HT1080 (cell line): Measurements from ENCODE around the gene C2orf76. TPM values are rescaled to one million over a fixed set of nuclear protein-coding genes. Genes with fewer than 3 reads are reported as not detected.

ENCODE experiments used
- DNase-seq: peaks from one replicate; pipeline ENCODE4 v3.0.0-alpha.2; 2015; ENCODE audit warnings: low read depth
- total RNA-seq: library from RNA; depleted of rRNA; stranded (reverse); fragments of >200 nt; shearing (Covaris generic); gene quantifications from 2 replicates; pipeline ENCODE4 v1.2.3, GENCODE V29; 2014; rRNA removed

The C2orf76 gene
- total RNA-seq, 1 experiment from 2014 or later: 15.5 TPM

DNA sequence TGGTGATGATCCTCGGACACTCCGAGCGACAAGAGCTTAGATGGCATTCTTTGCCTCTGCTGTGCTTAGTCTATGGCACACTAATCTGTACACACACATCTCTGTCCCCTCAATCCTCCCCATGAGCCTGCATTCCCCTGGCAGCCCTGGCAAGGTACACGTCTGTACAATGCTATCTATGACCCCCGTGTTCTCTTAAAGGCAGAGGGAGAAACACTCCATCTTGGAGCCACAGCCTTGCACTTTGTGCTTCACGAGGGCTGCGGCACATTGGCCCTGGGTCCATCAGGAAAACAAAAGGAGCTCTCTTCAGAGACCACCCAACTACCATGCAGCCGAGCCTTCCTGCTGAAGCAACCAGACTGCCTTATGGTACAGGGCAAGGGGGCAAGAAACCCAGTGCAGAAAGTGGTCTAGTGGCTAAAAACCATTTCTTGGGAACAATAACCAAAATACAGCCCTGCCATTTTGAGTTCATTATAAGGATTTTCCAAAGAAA lies 100.5 kb downstream of the C2orf76 start:
- no peak for DNase-seq

DNA sequence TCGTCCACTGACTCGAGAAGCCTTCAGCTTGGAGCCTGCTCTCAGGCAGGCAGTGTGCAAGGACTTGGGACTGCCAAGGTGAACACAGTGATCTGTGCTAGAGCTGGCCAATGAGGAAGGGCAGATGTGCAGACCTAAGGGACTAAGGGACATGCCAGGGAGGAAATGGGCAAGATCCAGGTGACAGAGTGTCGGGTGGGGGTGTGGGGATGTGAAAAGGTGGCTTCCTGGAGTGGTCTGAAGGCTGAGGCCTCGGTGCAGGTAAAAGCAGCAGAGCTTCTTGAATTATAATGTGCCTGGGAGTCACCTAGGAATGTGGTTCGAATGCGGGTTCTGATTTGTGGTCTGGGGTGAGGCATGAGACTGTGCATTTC lies 101.0 kb downstream of the C2orf76 start:
- DNase-seq: no peak

DNA sequence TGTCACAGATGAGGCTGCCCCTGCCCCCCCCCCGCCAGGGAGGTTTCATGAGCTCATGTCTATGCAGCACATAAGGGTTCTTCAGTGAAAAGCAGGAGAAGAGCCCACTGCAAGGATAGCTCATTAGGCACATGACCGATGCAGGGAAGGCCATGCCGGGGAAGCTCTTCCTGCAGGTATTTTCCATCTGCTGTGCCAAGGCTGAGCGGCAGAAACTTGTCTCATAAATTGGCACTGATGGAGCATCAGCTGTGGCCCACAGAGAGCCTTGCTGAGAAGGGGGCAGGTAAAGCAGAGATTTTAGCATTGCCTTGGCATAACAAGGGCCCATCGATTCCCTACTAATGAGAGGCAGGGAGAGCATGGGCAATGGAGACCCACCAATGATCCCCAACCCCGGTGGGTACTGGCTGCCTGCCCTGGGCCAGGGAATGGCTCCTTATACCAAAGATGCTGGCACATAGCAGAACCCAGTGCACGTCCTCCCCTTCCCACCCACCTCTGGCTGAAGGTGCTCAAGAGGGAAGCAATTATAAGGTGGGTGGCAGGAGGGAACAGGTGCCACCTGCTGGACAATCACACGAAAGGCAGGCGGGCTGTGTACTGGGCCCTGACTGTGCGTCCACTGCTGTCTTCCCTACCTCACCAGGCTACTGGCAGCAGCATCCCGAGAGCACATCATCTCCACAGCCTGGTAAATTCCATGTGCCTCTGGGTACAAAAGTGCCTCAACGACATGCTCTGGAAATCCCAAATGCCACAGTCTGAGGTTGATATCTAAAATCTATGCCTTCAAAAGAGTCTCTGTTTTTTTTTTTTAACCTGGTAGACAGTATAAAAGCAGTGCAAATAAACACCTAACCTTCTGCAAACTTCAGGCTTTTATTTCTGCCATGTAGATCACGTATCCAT lies 101.6 kb downstream of the C2orf76 start:
- peak; percentile 79 for DNase-seq

DNA sequence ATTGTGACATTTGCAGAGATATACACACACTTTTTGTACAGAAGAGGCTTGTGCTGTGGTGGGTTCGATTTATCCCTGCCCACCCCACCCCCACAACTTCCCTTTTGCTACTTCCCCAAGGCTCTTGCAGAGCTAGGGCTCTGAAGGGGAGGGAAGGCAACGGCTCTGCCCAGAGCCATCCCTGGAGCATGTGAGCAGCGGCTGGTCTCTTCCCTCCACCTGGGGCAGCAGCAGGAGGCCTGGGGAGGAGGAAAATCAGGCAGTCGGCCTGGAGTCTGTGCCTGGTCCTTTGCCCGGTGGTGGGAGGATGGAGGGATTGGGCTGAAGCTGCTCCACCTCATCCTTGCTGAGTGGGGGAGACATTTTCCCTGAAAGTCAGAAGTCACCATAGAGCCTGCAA lies 103.0 kb downstream of the C2orf76 start:
- no peak for DNase-seq

DNA sequence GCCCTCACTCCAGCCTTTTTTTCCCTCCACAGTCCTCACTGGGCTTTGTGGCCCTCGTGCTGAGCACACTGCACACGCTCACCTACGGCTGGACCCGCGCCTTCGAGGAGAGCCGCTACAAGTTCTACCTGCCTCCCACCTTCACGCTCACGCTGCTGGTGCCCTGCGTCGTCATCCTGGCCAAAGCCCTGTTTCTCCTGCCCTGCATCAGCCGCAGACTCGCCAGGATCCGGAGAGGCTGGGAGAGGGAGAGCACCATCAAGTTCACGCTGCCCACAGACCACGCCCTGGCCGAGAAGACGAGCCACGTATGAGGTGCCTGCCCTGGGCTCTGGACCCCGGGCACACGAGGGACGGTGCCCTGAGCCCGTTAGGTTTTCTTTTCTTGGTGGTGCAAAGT lies 103.6 kb downstream of the C2orf76 start:
- DNase-seq: no peak

DNA sequence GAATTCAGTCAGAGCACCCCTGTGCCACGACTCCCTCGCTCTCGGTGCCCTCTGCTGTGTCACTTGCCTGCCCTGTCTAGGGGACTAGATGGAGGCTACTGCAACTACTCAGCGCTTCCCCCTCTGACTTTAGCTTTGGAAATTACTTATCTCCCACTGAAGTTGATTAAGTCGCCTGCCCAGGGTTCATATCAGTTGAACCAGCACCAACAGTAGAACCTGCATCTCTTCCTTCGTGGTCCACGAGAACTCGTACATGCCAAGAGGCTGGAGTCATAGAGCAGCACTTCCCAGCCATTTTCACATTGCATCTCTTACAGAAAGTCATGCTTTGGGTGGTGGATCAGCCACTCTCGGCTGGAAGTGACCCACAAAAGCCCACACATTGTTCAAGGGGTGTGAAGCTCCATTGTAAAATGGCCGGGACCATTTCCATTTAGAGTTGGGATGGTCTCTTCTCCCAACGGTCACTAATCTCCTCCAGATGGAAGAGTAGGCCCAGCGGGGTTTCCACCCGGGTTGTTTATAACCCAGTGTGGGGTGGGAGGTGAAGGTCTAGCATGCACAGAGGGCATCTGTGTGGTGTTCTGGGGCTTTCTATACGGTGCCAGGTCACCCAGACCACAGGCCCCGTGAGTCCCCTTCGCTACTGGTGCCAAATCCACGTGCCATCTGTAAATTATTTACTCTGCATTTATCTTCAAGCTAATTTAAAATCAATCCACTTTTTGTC lies 105.0 kb downstream of the C2orf76 start:
- no peak for DNase-seq

DNA sequence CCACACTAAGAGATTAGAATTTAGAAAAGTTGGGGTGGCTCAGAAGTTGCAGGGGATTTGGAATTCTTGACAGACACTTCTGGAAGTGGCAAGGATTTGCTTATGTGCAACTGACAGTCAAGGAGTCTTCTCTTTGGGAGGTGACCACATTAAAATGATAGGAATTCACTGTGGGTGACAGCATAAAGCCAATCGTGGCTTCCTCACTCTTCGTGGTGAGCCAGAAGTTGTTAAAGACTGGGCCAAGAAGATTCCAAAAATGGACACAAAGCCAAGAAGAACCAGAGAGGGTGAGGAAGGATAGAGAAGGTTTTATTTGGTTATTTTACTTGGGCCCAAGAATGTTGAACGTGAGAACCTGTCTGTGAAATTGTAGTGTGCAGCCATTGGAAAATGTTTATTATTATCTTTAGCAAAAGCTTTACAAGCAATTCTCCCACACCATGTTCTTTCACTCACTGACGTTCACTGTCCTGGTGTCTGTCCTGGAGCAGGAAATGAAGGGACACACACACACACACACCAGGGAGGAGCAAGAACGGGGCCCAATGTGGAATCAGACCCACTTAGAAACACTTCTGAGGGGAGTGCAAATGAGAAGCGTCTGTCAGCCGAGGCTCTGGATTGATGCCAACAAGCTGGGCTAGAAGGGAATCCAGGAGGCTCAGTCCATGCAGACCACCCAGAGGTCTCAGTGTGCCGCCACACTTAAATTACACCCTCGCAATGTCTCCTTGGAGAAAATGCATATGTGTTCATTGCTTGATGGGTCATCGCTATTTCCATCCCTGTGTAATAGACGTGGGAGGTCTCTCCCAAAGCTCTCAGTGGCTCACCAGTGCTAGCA lies 105.8 kb downstream of the C2orf76 start:
- no peak for DNase-seq

DNA sequence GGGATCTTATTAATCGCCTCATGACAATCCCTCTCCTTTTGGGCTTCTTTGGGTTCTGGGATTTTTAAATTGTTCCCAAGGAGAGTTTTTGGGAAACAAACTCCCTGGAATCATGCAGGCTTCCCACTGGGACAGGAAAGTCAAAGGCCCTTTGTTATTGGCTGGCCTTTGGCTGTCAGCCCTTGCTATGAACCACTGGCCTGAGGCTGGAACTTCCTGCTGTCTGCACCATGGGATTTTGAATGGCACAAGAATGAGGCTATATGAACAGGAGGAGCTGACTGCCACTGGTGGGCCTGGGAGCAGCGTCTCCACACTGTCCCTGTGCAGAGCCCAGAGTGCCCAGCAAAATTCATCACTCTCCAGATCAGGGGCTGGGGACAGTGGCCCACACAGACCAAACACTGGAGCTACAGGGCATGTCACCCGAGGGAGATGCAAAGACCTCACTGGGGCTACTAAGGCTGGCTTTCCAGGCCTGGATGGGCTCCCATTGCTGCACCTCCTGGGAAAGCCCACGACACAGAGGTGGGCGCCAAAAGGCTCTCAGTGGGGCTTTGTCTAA lies 107.3 kb downstream of the C2orf76 start:
- DNase-seq: no peak

DNA sequence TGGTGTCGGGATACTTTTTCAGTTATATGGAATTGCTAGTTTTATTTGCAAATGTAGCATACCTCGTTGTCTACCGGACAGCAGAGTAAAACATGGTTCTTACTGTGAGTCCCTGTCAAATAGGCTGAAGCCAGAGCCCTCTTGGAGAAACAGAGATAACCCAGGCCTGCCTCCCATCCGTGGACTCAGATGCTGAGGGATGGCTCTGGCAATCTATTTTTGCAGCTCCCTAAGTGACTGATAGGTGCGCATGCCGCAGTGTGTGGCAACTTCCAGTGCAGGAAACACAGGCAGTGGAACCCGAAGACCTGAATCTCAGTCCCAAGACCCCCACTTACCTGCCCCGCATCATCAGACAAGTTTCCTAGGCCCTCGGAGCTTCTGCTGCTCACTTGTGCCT lies 109.4 kb downstream of the C2orf76 start:
- DNase-seq: no peak

DNA sequence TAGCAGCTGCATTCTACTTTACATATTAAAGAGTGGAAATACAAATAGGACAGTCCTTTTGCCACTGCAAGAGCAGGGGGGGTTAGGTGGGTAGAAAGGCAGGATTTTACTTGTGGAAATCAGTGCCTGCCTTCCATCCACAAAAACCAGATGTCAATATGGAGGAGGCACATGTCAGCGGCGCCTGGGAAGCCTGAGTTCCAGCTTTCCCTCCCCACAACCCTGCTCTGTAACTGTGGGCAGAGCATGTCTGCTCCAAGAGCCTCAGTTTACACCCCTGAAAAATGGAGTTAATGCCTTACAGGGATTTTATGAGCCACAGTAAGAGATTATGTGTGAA lies 110.1 kb downstream of the C2orf76 start:
- DNase-seq: no peak

DNA sequence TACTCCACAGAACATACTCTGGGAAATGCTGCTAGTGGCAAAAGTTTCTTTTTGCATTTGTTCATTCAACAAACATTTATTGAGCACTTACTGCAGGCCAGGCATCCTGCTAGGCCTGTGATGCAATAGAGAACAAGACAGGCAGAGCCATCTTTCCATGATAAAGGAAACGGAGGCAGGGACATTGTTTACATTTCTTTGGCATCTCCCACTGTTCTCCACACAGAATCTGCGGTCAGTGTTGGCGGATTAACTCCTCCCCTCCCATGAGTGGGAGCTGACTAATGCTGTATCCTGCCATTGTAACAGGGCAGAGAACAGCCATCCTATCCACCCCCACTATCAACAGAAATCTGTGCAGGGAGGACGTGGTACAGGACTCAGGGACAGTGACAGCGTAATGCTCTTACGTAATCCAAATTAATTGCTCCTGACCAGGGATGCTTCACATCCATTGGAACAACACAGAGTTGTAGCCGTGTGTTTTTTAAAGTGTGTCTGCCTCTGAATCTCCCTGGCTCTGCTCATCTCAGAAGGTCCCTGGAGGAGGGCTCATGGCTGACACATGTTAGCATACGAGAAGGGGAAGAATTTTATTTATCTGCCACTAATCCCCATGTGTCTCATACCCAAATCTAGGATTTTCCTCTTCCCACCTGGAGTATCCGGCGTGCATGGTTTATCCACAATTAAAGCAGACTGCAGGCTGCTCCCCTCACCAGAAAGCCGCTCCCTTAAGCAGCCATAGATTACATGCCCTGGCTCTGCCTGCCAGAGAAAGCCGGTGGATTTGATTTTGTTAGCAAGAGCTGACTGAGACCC lies 110.7 kb downstream of the C2orf76 start:
- DNase-seq: peak; percentile 97

DNA sequence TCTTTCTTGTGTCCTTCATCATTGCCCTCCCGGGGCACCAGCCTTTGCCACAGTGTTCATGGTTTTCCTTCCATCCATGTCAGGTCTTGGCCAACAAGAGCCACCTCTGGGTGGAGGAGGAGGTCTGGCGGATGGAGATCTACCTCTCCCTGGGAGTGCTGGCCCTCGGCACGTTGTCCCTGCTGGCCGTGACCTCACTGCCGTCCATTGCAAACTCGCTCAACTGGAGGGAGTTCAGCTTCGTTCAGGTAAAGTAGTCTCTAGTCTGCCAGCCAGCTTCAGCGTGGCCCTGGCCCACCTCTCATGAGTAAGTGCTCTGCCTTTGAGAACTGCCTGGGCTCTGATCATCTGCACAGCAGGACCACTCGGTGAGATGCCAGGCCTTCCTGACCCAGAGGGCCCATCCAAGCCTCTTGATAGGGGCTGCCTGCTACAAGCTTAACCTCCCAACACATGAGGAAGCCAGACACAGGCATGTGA lies 112.0 kb downstream of the C2orf76 start:
- DNase-seq: no peak

DNA sequence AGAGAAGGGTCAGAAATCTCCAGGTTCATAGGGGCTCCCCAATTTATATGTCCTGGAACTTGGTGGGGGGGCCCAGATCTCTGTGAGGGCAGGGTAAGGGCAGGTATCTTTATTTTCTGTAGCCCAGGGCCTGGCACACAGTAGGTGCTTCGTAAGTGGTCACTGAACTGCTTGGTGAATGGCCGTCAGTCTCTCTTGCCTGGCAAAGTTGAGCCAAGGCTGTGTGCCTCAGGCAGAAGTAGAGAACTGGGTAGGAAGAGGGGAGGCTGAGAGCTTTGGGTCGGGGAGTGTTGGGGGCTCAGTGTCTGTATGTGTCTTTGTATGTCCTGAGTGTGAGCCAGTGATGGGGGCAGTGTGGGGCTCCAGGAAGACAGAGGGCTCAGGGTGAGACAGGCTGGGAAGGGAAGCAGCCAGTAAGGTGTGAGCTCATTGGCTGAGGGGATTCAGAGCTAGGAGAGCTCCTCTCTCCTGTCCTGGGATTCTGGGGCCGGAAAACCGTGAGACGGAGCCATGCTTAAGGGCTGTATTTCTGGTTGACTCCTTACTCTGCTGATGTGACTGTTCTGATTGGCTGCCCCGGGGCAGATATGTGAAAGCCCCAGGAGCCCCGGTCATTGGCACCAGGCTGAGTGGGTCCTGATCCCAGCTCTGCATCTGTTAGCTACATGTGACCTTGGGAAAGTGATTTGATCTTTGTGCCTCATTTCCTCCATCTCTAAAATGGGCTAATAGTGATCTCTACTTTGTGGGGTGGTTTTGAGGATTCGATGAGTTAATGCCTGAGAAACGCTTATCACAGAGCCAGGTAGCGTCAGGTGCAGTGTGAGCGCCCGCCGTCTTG lies 112.7 kb downstream of the C2orf76 start:
- DNase-seq: no peak

DNA sequence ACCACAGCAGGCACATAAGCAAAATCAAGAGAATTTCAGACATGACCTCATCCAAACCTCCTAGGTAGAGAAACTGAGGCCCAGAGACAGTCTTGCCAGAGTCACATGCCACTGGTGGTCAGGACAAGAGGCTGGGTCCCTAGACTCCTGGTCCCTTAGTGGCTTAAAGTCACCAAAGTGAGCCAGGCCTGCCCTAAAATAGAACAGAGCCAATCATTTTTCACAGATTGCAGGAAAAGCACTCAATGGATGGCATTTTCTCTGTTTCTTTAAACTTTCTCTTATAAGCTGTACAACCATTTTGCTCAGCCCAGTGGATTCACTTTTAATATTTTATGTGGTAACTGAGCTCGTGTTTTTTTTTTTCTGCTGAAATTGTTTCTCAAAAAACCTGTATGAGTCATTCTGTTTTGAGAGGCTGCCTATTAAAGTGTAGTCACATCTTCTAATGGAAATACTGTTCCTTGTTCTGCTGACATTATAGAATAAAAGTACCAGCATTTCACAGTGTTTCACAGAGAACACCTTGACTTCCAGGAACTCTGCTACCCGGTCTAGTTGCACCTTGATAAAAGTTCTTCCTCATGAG lies 113.4 kb downstream of the C2orf76 start:
- peak; percentile 67 for DNase-seq

Other genes with a start within 250 kb of the C2orf76 start
- gene C1QL2, start 208.1 kb downstream of the C2orf76 start, total RNA-seq: 0.03 TPM in 1 of 2 replicates, not detected in the other
- 67.8 and 87.6 TPM in 2 replicates for gene STEAP3, start 143.0 kb downstream of the C2orf76 start, total RNA-seq
- 142 and 172 TPM in 2 replicates for gene DBI, start 143 bp upstream of the C2orf76 start, total RNA-seq
- gene TMEM37, start 65.0 kb upstream of the C2orf76 start, total RNA-seq: 0.24 and 0.27 TPM in 2 replicates
- gene SCTR, start 157.6 kb upstream of the C2orf76 start, total RNA-seq: not detected in 2 replicates
- gene CFAP221, start 177.6 kb upstream of the C2orf76 start, total RNA-seq: not detected in 2 replicates